Lower lobe of right lung (tissue), 2 donors: Measurements from ENCODE around the gene TTC28. TPM values are rescaled to one million over a fixed set of nuclear protein-coding genes. Genes with fewer than 3 reads are reported as not detected.
"Not testable (repeated sequence)": the region's sequence is repeated elsewhere in the genome, so short reads cannot be mapped to it uniquely, and the experiment has no call there.

Source experiments
- ATAC-seq, 2 donors: fragments of 200-7000 bp; cut with Tn5 transposase; one replicate each; pipeline ENCODE4 v1.9.1; 2020 to 2022; ENCODE audit warnings: mild to moderate bottlenecking in 2 of 2, moderate library complexity in 2 of 2
- DNase-seq: peaks from one replicate; pipeline ENCODE4 v3.0.0-alpha.2; 2020
- H3K27ac ChIP-seq: fragments of 200-600 bp; one replicate; pipeline ENCODE4 v1.8.0; 2022
- H3K27me3 ChIP-seq: fragments of 200-600 bp; one replicate; pipeline ENCODE4 v1.8.0; 2022; ENCODE audit warnings: low read depth
- H3K36me3 ChIP-seq: fragments of 200-600 bp; one replicate; pipeline ENCODE4 v1.8.0; 2022; ENCODE audit warnings: mild to moderate bottlenecking
- H3K4me1 ChIP-seq: fragments of 200-600 bp; one replicate; pipeline ENCODE4 v1.8.0; 2022
- H3K4me3 ChIP-seq: fragments of 200-600 bp; one replicate; pipeline ENCODE4 v1.8.0; 2022; ENCODE audit warnings: mild to moderate bottlenecking
- H3K9me3 ChIP-seq: fragments of 200-600 bp; one replicate; pipeline ENCODE4 v1.8.0; 2022
- intact Hi-C: fragments of 100-400 bp; cut with DNase I; formaldehyde crosslinking; loops from one replicate; pipeline ENCODE4 v1.11.0; 2022
- total RNA-seq: library from RNA; stranded (reverse); fragmentation: NEBNext Ultra II Directional; extraction: Animal tissue kit (Norgen Biotek cat#: 25700); gene quantifications from one replicate; pipeline ENCODE4 v1.2.1, GENCODE V29; 2021
- TF ChIP-seq, protein P1 (sequence below): fragments of 200-600 bp; IDR thresholded peaks from one replicate; pipeline ENCODE4 v1.8.0; 2022; ENCODE audit warnings: antibody characterized with exemption, mild to moderate bottlenecking
- donor health status: DM: no; HTN: yes; CAD: no; lungs with severe emphysema.

Gene TTC28
- total RNA-seq, 1 donor from 2014 or later, result 39.6 TPM

DNA sequence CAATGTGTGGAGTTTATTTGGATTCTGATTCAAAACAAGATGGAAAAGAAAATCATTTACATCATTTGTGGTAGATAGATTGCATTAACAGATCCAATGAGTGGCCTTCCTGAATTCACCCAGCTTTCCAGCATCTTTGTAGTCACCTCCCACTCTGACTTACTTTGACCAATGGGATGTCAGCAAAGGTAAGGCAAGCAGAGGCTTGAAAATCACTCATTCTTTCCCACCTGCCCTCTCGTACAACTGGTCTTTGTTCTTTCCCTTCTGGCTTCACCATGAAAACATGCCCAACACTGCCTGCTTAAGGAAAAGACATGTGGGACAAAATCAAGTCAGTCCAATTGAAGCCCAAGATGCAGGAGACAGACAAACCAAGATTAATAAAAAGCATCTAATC lies 202.1 kb downstream of the TTC28 start:
- intact Hi-C loops, result no loop called here
- H3K27ac ChIP-seq, result no peak overlapping the region
- H3K36me3 ChIP-seq, result no peaks in the 10 kb centered on the region
- H3K4me3 ChIP-seq, result no peak overlapping the region
- H3K9me3 ChIP-seq, result no peaks in the 10 kb centered on the region
- ATAC-seq (no peak), DNase-seq (no peak)
- H3K4me1 ChIP-seq, result no peaks in the 10 kb centered on the region
- H3K27me3 ChIP-seq, result no peaks in the 10 kb centered on the region
- TF ChIP-seq, protein P1, sequence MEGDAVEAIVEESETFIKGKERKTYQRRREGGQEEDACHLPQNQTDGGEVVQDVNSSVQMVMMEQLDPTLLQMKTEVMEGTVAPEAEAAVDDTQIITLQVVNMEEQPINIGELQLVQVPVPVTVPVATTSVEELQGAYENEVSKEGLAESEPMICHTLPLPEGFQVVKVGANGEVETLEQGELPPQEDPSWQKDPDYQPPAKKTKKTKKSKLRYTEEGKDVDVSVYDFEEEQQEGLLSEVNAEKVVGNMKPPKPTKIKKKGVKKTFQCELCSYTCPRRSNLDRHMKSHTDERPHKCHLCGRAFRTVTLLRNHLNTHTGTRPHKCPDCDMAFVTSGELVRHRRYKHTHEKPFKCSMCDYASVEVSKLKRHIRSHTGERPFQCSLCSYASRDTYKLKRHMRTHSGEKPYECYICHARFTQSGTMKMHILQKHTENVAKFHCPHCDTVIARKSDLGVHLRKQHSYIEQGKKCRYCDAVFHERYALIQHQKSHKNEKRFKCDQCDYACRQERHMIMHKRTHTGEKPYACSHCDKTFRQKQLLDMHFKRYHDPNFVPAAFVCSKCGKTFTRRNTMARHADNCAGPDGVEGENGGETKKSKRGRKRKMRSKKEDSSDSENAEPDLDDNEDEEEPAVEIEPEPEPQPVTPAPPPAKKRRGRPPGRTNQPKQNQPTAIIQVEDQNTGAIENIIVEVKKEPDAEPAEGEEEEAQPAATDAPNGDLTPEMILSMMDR, result no peak

DNA sequence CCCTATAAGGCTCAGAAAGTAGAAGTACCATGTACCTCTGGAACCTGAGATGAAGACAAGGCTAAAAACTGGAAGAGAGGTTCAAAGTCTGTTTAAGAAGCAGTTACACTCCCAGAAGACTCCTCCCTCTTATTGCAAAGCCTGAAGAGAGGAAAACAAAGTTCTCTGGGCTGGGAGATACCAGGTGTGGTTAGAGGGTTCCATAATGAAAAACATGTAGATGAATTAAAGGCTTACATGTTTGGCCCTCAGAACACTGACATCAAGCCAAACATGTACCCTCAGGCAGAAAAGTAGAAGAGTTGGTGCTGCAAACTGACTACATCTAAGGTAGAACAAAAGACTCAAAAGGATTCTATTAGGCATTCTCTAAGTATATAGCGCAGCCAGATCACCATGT lies 205.3 kb downstream of the TTC28 start:
- intact Hi-C loops, result no loop called here
- no peaks in the 10 kb centered on the region for H3K9me3 ChIP-seq
- H3K27ac ChIP-seq, result no peak overlapping the region
- H3K36me3 ChIP-seq, result no peaks in the 10 kb centered on the region
- ATAC-seq (no peak), DNase-seq (no peak)
- TF ChIP-seq, protein P1, result no peak
- no peak overlapping the region for H3K4me3 ChIP-seq
- no peaks in the 10 kb centered on the region for H3K27me3 ChIP-seq
- no peaks in the 10 kb centered on the region for H3K4me1 ChIP-seq

DNA sequence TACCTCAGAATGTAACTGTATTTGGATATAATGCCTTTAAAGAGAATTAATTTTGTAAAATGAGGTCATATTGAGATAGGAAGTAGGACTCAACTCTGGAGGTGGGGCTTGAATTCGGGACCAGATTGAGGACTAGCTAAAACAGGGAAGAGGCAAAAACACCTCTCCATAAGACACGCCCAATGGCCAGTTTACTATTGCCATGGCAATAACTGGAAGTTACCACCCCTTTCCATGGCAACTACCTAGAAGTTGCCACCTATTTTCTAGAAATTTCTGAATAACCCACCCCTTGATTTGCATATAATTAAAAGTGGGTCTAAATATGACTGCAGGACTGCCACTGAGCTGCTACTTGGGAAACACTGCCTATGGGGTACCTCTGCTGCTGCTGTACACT lies 206.4 kb downstream of the TTC28 start:
- intact Hi-C loops, result no loop called here
- Histone ChIP-seq H3K4me1 (no peaks in the 10 kb centered on the region), H3K27me3 (no peaks in the 10 kb centered on the region), H3K9me3 (no peaks in the 10 kb centered on the region), H3K27ac (no peak overlapping the region), H3K36me3 (no peaks in the 10 kb centered on the region), H3K4me3 (no peak overlapping the region)
- no peak for ATAC-seq
- DNase-seq, result no peak
- TF ChIP-seq, protein P1, result no peak

DNA sequence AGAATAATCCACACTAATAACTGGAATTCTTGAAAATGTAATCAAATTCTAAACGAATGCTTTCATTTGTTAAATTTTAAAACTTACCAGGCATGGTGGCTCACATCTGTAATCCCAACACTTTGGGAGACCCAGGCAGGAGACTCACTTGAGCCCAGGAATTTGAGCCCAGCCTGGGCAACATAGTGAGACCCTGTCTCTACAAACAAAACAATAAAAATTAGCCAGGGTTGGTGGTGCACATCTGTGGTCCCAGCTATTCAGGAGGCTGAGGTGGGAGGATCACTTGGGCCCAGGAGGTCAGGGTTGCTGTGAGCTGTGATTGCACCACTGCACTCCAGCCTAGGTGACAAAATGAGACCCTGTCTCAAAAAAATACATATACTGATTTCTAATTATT lies 212.6 kb downstream of the TTC28 start:
- ATAC-seq, H3K36me3 ChIP-seq, H3K27me3 ChIP-seq, intact Hi-C loops, H3K4me1 ChIP-seq, DNase-seq, H3K4me3 ChIP-seq, H3K9me3 ChIP-seq, H3K27ac ChIP-seq: not testable (repeated sequence)

DNA sequence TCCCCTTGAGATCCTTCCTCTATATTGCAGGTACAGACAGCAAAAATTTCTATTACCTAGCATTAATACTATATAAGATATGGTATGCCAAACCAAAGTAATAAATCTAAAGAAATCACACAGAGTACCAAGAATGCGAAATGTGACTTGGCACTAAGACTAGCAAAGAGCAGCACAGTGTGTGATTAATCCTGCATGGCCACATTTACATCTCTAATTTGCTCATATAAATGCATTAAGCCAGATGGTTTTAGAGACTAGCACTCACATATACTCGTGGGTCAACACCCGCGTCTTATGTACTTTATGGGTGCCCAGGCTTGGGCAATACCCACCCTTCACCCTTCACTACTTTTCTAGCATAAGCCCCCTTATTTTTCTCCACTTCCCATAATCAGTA lies 213.2 kb downstream of the TTC28 start:
- no peaks in the 10 kb centered on the region for H3K36me3 ChIP-seq
- intact Hi-C loops, result no loop called here
- no peak overlapping the region for H3K27ac ChIP-seq
- H3K27me3 ChIP-seq, result no peaks in the 10 kb centered on the region
- no peak overlapping the region for H3K4me3 ChIP-seq
- H3K4me1 ChIP-seq, result no peaks in the 10 kb centered on the region
- H3K9me3 ChIP-seq, result no peaks in the 10 kb centered on the region
- ATAC-seq, result no peak
- TF ChIP-seq, protein P1, result no peak
- DNase-seq, result no peak

DNA sequence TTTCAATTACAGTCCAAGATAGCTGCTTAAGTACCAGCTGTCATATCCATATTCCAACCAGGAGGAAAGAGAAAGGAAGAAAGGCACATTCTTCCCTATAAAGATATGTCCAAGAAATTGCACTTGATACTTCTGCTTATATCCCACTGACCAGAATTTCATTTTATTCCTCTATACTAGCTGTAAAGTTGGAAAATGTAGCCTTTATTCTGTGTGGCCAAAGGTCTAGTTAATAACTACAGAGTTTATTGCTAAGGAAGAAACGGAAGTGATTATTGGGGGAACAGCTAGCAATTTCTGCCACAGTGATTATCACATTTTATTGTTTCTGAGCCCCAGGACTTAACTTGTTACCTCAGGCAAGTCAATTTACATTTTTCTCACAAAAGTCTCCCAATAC lies 213.8 kb downstream of the TTC28 start:
- H3K4me3 ChIP-seq, result no peak overlapping the region
- no peaks in the 10 kb centered on the region for H3K4me1 ChIP-seq
- H3K36me3 ChIP-seq, result no peaks in the 10 kb centered on the region
- TF ChIP-seq, protein P1, result no peak
- ATAC-seq (no peak), DNase-seq (no peak)
- intact Hi-C loops, result no loop called here
- no peaks in the 10 kb centered on the region for H3K27me3 ChIP-seq
- H3K27ac ChIP-seq, result no peak overlapping the region
- no peaks in the 10 kb centered on the region for H3K9me3 ChIP-seq
